MM.1S (cell line): Measurements from ENCODE around the gene IL22RA1.

Experiments
- DNase-seq: peaks from one replicate; pipeline ENCODE4 v3.0.0-alpha.2; 2015
- H2AFZ ChIP-seq: fragments of 300-600 bp; sonication (generic); 2 replicates; pipeline ENCODE4 v1.6.0; 2016; ENCODE audit warnings: antibody characterized with exemption, low read length
- H3F3A ChIP-seq: fragments of 300-600 bp; sonication (generic); 2 replicates; pipeline ENCODE4 v1.6.1; 2016; ENCODE audit warnings: mild to moderate bottlenecking, antibody characterized with exemption, low read length, moderate library complexity, mixed read lengths; ENCODE audit not compliant: insufficient read depth
- H3K27ac ChIP-seq: fragments of 300-600 bp; sonication (generic); 2 replicates; pipeline ENCODE4 v1.5.1; 2016; ENCODE audit warnings: mild to moderate bottlenecking, low read length
- H3K27me3 ChIP-seq: fragments of 300-600 bp; sonication (generic); replicated peaks from 2 replicates; pipeline ENCODE4 v1.6.0; 2016; ENCODE audit warnings: low read length; ENCODE audit not compliant: insufficient read depth
- H3K36me3 ChIP-seq: fragments of 300-600 bp; sonication (generic); replicated peaks from 2 replicates; pipeline ENCODE4 v1.6.1; 2016; ENCODE audit warnings: mild to moderate bottlenecking, low read length, mixed read lengths; ENCODE audit not compliant: insufficient read depth
- H3K4me1 ChIP-seq: fragments of 300-600 bp; sonication (generic); 2 replicates; pipeline ENCODE4 v1.6.1; 2016; ENCODE audit warnings: low read length, mixed read lengths
- H3K4me2 ChIP-seq: fragments of 300-600 bp; sonication (generic); 2 replicates; pipeline ENCODE4 v1.6.0; 2016; ENCODE audit warnings: low read depth, low read length
- H3K4me3 ChIP-seq: fragments of 300-600 bp; sonication (generic); 2 replicates; pipeline ENCODE4 v1.5.1; 2016; ENCODE audit warnings: low read length, mixed read lengths
- H3K79me2 ChIP-seq: fragments of 300-600 bp; sonication (generic); 2 replicates; pipeline ENCODE4 v1.6.1; 2016; ENCODE audit warnings: mixed run types, low read length, mixed read lengths
- H3K9ac ChIP-seq: fragments of 300-600 bp; sonication (generic); 2 replicates; pipeline ENCODE4 v1.6.1; 2016; ENCODE audit warnings: low read length, mixed read lengths
- H3K9me2 ChIP-seq: fragments of 300-600 bp; sonication (generic); replicated peaks from 2 replicates; pipeline ENCODE4 v1.6.1; 2016; ENCODE audit warnings: mild to moderate bottlenecking, low read length, mixed read lengths; ENCODE audit not compliant: insufficient read depth
- H3K9me3 ChIP-seq: fragments of 300-600 bp; sonication (generic); replicated peaks from 2 replicates; pipeline ENCODE4 v1.6.1; 2016; ENCODE audit warnings: mild to moderate bottlenecking, low read length, mixed read lengths; ENCODE audit not compliant: insufficient read depth
- H4K20me1 ChIP-seq: fragments of 300-600 bp; sonication (generic); 2 replicates; pipeline ENCODE4 v1.6.1; 2016; ENCODE audit warnings: mild to moderate bottlenecking, low read length, moderate library complexity, mixed read lengths; ENCODE audit not compliant: insufficient read depth
- CTCF ChIP-seq: fragments of 300-600 bp; sonication (generic); IDR thresholded peaks from 2 replicates; pipeline ENCODE4 v1.5.1; 2016; ENCODE audit warnings: antibody characterized with exemption, low read length, mixed read lengths
- EZH2 ChIP-seq: fragments of 300-600 bp; sonication (generic); optimal IDR thresholded peaks from 2 replicates; pipeline ENCODE3; 2017; ENCODE audit warnings: low read depth, mild to moderate bottlenecking, antibody characterized with exemption, low read length, mixed read lengths
- EZH2phosphoT487 ChIP-seq: fragments of 300-600 bp; sonication (generic); IDR thresholded peaks from 2 replicates; pipeline ENCODE4 v1.6.1; 2018; ENCODE audit warnings: antibody characterized with exemption, low read length

The IL22RA1 gene

GRCh38 chr1:24119859-24120756 lies 22.8 kb downstream of the IL22RA1 start:
- Histone ChIP-seq H2AFZ (no peak overlapping the region), H3K36me3 (no peaks in the 10 kb centered on the region), H3K4me2 (no peak overlapping the region), H3K9ac (no peak overlapping the region), H3K9me3 (no peaks in the 10 kb centered on the region), H3K9me2 (no peaks in the 10 kb centered on the region), H3K27me3 (no peaks in the 10 kb centered on the region), H3F3A (no peaks in the 10 kb centered on the region), H3K27ac (no peak overlapping the region), H3K4me1 (no peaks in the 10 kb centered on the region), H4K20me1 (no peaks in the 10 kb centered on the region), H3K79me2 (no peaks in the 10 kb centered on the region), H3K4me3 (no peak overlapping the region)
- DNase-seq, result no peak
- TF ChIP-seq EZH2, result no peak
- no peak for TF ChIP-seq CTCF

- Histone ChIP-seq H3K36me3 (no peaks in the 10 kb centered on the region), H3K79me2 (no peaks in the 10 kb centered on the region), H3K4me3 (no peak overlapping the region), H3K4me2 (no peak overlapping the region), H3K27me3 (no peaks in the 10 kb centered on the region), H3K9me3 (no peaks in the 10 kb centered on the region), H2AFZ (no peak overlapping the region), H3F3A (no peaks in the 10 kb centered on the region), H3K9me2 (no peaks in the 10 kb centered on the region), H3K4me1 (no peaks in the 10 kb centered on the region), H3K27ac (no peak overlapping the region), H3K9ac (no peak overlapping the region), H4K20me1 (no peaks in the 10 kb centered on the region)
- no peak for DNase-seq
- no peak for TF ChIP-seq EZH2
Measured at GRCh38 chr1:24119489-24119858, 23.5 kb downstream of the IL22RA1 start.

- no peaks in the 10 kb centered on the region for H3K79me2 ChIP-seq
- H3K4me3 ChIP-seq, result no peak overlapping the region
- no peaks in the 10 kb centered on the region for H3K36me3 ChIP-seq
- H3F3A ChIP-seq, result no peaks in the 10 kb centered on the region
- H3K27me3 ChIP-seq, result no peaks in the 10 kb centered on the region
- H4K20me1 ChIP-seq, result no peaks in the 10 kb centered on the region
- no peak for TF ChIP-seq EZH2phosphoT487
- no peak for TF ChIP-seq EZH2
- TF ChIP-seq CTCF, result no peak
- no peak overlapping the region for H2AFZ ChIP-seq
- H3K4me1 ChIP-seq, result no peaks in the 10 kb centered on the region
- H3K9me2 ChIP-seq, result no peaks in the 10 kb centered on the region
- no peak overlapping the region for H3K27ac ChIP-seq
- DNase-seq, result no peak
- no peak overlapping the region for H3K4me2 ChIP-seq
- H3K9me3 ChIP-seq, result no peaks in the 10 kb centered on the region
- H3K9ac ChIP-seq, result no peak overlapping the region
Measured at GRCh38 chr1:24118410-24119242, 24.3 kb downstream of the IL22RA1 start.
